Measurements from ENCODE around the gene CFAP68.
A peak's percentile ranks its signal among the peaks of the same experiment; 100 is the strongest.

Gene CFAP68

DNA sequence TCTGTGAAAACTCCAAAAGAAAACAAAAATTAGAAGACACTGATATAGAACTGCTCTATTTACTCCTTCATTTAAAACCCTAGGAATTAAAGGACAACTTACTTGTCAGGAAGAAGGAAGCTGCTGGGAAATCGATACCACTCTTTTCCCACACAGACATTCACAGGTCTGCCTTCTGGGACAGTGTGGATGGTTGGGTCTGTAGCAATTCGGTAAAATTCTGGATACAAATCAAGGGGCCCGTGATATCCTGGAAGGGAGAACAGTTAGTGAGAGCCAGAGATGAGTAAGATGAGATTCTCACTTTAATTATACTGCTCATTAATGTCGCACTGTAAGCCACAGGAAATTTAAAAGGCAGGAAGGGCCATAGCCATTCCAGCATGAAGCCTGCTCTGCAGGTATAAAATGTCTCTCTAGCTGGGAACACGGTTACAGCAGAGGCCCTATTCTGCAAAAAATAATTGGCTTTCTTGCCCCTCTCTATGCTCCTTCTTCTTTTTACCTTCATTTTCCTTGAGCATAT lies 41.9 kb upstream of the CFAP68 start:
- in situ Hi-C loops (cut with MboI; ENCODE audit: low pct_unique_long_range_greater_than_20kb, low sequenced_read_pairs, unreplicated experiment) = no loop called here
- TF ChIP-seq, protein P1, sequence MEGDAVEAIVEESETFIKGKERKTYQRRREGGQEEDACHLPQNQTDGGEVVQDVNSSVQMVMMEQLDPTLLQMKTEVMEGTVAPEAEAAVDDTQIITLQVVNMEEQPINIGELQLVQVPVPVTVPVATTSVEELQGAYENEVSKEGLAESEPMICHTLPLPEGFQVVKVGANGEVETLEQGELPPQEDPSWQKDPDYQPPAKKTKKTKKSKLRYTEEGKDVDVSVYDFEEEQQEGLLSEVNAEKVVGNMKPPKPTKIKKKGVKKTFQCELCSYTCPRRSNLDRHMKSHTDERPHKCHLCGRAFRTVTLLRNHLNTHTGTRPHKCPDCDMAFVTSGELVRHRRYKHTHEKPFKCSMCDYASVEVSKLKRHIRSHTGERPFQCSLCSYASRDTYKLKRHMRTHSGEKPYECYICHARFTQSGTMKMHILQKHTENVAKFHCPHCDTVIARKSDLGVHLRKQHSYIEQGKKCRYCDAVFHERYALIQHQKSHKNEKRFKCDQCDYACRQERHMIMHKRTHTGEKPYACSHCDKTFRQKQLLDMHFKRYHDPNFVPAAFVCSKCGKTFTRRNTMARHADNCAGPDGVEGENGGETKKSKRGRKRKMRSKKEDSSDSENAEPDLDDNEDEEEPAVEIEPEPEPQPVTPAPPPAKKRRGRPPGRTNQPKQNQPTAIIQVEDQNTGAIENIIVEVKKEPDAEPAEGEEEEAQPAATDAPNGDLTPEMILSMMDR (IDR thresholded peaks at IDR 0.05; ENCODE audit: extremely low read depth, insufficient read depth, missing control alignments) = no peak
- no peak for DNase-seq (ENCODE audit: low spot score)

DNA sequence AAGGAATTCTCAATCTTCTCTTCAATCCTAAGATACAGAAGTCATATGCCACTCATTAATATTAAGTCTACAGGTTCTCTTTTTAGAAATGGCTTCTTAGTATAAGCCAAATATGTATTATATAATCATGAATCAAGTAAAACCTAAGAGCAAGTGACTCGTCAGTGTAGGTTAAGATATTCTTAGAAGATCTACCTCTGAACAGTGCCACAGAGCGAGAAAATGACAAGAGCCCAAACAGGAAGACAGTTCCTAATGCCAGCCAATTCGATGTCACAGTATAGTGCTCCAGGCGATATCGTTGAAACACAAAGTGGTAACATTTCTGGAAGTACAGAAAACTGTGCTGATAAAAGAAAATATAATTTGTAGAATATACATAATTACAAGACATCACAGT lies 41.3 kb upstream of the CFAP68 start:
- in situ Hi-C loops (cut with MboI; ENCODE audit: low pct_unique_long_range_greater_than_20kb, low sequenced_read_pairs, unreplicated experiment) = no loop called here
- TF ChIP-seq, protein P1 (IDR thresholded peaks at IDR 0.05; ENCODE audit: extremely low read depth, insufficient read depth, missing control alignments) = no peak
- DNase-seq (ENCODE audit: low spot score) = no peak

DNA sequence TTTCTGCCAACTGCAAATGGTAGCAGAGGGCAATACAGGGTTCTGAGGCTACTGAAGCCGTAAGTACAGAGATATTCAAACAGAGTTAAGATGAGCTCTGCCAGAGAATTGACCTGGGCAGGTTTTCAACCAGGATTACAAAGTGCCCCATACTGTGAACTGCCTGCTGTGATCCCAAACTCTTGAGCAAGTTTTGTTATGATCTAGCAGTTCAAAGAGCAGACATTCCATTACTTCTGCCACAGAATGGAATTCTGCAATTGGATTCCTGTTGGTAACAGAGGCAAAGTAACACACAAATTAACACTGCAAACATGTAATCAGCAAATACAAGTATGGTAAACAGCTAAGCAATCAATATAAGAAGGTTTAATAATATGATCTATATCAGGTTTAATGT lies 39.2 kb upstream of the CFAP68 start:
- in situ Hi-C loops (cut with MboI; ENCODE audit: low pct_unique_long_range_greater_than_20kb, low sequenced_read_pairs, unreplicated experiment) = loop anchor here (10.0 kb wide), 1 partner anchor 255 kb away; no protein-coding TSS in a partner anchor
- TF ChIP-seq, protein P1 (IDR thresholded peaks at IDR 0.05; ENCODE audit: extremely low read depth, insufficient read depth, missing control alignments) = no peak
- no peak for DNase-seq (ENCODE audit: low spot score)

DNA sequence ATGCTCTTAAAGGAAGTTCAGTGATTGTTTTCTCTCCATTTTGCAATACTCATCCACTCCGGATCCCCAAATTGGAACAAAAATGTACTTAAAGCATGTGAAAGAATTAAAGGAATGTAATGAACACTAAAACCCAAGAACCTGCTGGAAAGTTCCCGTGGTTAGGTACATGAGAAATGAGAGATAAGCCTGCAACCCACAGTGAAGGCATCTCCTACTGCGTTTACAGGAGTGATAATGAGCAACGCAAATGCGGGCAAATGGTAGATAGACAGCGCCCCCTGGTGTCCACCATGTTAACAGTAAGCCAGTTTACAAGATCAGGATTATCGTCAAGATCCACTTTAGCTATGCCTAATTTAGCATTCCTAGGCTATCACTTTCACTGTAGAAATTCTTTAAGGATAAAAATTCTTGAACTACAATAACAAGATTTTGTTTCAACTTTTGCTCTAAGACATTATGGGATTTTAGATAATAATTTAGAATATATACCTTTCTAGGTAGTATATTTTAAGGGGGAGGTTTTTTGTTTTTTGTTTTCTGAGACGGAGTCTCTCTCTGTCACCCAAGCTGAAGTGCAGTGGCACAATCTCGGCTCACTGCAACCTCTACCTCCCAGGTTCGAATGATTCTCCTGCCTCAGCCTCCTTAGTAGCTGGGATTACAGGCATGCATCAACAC lies 37.8 kb upstream of the CFAP68 start:
- TF ChIP-seq, protein P1 (IDR thresholded peaks at IDR 0.05; ENCODE audit: extremely low read depth, insufficient read depth, missing control alignments) = peak; percentile 86
- peak; percentile 70 for DNase-seq (ENCODE audit: low spot score)
- in situ Hi-C loops (cut with MboI; ENCODE audit: low pct_unique_long_range_greater_than_20kb, low sequenced_read_pairs, unreplicated experiment) = loop anchor here (10.0 kb wide), 1 partner anchor 257 kb away; no protein-coding TSS in a partner anchor

DNA sequence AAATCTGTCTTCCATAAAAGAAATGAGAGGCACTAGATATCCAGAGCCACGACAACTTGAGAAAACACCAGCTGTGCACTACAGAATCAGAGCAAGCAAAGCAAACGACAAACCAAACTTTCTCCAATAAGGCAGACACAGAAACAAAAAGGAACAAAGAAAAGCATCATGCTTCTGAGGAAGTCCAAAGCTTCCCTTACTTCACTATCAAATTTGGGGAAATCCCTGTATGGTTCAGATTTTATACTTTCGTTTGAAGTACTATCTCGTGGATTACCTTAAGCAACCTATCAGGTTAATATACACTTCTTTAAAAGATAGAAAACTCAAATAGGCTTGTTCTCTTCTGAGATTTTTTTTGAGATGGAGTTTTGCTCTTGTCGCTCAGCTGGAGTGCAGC lies 35.7 kb upstream of the CFAP68 start:
- TF ChIP-seq, protein P1 (IDR thresholded peaks at IDR 0.05; ENCODE audit: extremely low read depth, insufficient read depth, missing control alignments) = no peak
- no peak for DNase-seq (ENCODE audit: low spot score)
- in situ Hi-C loops (cut with MboI; ENCODE audit: low pct_unique_long_range_greater_than_20kb, low sequenced_read_pairs, unreplicated experiment) = loop anchor here (10.0 kb wide), 1 partner anchor 259 kb away; no protein-coding TSS in a partner anchor

DNA sequence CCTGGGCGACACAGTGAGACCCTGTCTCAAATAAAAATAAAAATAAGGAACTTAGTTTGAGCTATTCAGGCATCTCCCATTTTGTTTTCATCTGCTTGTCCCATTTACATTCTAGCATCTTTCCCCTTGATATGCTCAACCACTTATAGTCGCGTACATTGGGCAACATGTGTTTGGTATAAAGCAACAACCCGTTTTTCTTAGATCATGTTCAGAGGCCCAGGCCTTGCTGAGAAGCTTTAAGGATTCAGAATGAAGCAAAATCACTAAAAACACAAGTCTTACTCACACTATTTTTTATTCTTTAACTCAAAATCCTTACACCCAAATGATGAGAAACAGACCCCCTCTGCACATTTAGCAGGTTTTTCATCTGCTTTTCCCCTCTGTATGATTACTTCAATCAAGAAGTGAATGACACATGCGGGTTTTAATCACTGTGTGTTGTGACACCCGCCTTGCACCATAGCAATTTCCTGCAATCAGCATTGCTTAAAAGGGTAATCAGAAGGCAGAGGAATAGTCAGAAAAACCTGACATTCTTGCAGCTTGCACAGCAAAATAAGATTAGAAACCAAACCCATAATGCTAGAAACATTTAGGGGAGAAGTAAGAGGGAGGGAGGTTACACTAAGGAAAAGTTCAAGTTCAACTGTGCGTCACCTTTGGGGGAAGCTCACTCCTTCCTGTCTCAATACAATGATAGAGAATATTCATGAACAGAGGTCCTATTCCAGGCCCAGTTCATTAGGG lies 33.9 kb upstream of the CFAP68 start:
- DNase-seq (ENCODE audit: low spot score) = no peak
- in situ Hi-C loops (cut with MboI; ENCODE audit: low pct_unique_long_range_greater_than_20kb, low sequenced_read_pairs, unreplicated experiment) = loop anchor here (10.0 kb wide), 1 partner anchor 261 kb away; no protein-coding TSS in a partner anchor
- TF ChIP-seq, protein P1 (IDR thresholded peaks at IDR 0.05; ENCODE audit: extremely low read depth, insufficient read depth, missing control alignments) = no peak

Data from GM13977 (cell line).